Smooth muscle cell of the brain vasculature (primary cell): ENCODE results near the gene RPE65.
A peak's percentile ranks its signal among the peaks of the same experiment; 100 is the strongest.
"Not testable (repeated sequence)": the region's sequence is repeated elsewhere in the genome, so short reads cannot be mapped to it uniquely, and the experiment has no call there.

Experiments used
- DNase-seq: peaks from one replicate; pipeline ENCODE4 v3.0.0-alpha.2; 2012; ENCODE audit warnings: low read depth, low spot score

Gene RPE65

DNA sequence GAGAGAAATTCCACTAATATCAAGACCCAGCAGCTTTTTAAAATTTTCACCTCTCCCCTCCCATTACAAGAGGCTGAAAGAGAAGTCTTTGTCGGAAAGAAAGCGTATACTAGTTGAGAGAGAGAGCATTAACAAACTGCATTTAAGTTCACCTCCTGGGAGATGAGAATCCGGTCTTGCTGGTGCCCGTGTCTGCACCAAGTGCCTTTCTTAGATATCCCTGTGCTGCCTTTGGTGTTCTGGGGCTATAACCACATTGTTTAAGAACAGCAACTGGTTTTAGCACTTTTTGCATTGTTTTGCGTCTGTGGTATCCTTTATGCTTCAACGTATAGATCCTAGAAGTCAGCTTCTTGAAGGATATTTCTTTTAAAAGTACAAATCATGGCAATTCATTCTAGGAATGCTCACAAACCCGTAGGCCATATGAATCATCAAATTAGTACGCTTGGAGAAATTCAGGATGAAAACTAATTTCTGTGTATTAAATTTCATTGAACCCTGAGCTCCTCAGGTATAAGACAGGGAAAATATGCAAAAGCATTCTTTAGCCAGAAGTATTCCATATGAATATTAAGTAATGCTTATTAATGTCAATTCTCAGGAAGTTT lies 3.4 kb upstream of the RPE65 start:
- DNase-seq: no peak

DNA sequence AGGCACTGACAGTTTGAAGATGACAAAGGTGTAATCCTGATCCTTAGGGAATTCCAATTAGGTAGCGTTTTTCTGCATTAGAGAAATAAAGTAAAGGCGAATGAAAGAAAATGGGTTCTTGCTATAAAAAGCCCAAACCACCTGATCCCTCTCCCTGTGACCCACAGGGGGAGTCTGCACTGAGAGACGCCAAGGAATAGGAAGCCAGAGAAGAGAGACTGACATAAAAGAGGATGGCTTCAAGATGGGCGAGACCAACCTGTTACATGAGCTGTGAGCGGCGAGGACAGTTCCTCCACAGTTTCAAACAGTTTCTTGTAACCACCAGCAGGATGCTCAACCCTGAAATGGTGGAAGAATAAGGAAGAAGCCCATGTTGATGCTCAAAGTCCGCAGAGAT lies 1.4 kb downstream of the RPE65 start:
- DNase-seq: no peak

DNA sequence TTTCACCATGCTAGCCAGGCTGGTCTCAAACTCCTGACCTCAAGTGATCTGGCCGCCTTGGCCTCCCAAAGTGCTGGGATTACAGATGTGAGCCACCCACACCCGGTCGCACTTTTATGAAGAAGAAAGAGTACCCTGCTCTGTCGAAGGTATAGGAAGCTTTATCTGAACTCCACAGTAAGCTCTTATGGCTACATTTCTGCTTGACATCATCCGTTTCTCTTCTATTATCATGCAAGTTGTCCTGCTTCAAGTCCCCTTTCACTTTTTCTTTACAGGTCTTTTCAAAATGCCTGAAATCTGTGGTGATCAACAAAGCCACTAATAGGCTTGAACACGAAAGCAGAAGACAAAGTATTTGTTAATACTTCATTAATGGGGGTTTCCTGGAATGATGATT lies 4.0 kb downstream of the RPE65 start:
- no peak for DNase-seq

DNA sequence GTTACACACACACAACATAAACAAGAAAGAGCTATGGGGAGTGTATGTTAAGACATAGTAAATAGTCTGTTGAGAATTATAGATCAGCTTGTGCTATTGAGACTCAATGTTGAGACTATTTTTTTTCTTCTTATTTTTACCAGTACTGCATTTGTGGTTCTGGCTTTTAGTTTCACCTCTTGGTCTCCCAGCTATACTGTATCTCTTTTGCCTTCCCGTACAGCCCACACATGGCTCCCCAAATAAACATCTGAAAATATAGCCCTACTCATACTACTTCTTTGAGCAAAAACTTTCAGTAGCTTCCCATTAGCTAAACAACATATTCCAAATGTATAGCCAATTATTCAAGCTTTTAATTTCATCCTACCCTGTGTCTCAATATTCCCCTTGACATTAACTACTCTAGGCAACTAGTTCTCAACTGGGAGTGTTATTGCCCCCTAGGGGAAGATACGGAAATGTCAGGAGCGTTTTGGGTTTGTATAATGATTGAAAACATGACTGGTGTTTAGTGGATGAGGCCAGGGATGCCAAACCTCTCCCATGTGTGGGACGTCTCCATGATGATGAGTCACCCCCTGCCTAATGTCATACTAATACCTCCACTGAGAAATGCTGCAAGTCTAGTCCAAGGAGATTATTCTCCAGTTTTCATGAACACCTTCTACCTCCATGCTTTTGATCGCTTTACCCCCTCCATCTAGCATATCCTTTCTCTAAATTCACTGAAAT lies 6.8 kb downstream of the RPE65 start:
- DNase-seq: no peak

DNA sequence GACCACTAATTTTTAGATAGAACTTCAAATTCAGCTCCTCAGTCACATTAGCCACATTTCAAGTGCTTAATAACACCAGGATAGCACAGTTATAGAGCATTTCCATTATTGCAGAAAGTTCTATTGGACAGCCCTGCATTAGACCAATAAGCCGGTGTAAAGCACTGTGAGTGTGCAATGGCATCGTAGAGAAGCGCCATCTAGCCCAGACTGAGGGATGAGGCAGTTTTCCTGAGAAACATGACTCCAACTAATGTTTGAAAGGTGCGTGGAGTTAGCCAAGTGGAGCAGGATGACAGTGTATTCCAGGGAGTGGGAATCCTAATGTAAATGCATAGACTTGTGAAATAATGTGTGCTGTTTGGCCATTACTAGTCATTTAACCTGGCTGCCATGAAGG lies 7.7 kb downstream of the RPE65 start:
- no peak for DNase-seq

DNA sequence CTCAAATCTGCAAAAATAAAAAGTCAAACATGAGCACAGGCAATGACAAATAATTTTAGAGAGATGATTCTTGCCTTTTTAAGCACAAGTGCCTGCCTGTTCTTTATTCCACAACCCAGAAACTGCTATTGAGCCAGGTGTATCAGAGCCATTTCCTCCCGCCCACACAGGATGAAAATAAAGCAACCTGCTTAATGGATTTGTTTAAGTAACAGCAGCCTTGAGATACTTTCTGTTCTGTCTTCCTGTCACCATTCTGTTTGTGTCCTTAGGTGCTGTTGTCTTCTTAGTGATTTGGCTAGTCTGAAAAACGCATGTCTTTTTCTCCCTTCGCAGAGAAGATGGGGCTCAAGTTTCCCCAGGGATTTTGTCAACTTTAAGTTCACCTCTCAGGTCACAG lies 11.4 kb downstream of the RPE65 start:
- no peak for DNase-seq

DNA sequence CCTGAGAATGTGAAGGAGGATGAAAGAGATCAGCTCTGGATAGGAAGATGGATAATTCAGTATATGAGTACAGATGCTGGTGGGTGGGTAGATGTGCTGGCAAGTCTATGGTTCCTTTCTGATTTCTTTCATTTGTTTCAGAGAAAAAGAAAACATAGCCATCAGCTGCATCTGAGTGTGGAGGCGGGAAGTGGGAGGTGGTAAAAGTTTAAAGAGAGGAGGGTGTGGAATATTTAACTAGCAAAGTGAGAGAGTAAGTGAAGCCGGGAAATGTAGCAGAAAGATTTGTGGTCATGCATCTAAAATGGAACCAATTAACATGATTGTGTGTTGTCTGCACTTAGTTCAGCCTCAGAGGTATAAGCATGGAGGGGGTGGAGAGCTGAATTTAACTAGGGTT lies 16.4 kb downstream of the RPE65 start:
- no peak for DNase-seq

DNA sequence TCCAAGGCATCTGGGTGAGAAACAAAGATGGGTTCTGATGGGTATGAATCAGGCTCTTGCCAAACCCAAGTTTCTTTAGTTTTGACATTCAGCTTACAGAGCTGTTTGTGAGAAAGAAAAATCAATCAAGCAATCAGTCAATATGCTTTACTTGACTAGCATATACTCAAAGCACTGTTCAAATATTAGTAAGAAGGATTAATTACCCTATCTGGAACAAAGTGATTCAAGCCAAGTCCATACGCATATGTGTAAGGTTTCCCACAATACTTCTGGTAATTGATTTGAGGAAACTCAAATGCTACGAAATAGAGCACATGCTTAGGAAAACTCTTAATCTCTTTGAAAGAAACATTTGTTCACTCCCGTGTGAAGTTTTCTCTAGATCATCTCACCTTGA lies 18.7 kb downstream of the RPE65 start:
- DNase-seq: no peak

DNA sequence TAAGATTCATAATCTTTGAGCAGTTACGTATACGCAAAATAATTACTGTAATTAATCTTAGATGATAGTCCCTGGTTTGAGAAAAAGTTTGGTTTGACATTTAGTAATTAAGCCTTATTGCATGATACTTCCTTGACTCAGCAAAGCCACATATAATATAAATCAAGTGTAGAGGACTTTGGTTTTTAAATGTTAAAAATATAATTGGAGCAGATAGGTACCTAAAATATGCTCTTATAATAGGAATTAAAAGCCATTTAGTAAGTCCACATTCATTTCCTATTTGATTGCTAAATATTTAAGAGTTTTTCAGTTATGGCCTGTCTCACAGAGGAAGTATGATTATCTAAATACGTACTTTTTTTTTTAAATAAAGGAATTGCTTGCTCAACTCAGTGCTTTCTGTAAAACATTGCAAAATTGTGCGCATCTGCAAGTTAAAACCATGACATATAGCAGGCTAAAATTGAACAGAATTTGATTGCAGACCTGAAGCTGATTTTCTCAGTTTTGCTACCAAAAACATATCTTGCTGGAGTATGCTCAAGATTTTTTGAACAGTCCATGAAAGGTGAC lies 20.4 kb downstream of the RPE65 start:
- DNase-seq: no peak

DNA sequence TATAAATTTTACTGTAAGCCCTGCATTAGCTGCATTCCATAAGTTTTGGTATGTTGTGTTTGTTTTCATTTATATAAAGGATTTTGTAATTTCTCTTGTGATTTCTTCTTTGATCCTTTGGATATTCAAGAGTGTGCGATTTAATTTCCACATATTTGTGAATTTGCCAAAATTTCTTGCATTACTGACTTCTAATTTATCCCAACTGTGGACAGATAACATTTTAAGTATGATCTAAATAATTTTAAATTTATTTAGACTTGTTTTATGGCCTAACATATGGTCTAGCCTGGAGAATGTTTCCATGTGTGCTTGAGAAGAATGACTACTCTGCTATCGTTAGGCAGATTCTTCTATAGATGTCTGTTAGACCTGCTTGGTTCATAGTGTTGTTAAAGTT lies 23.2 kb downstream of the RPE65 start:
- DNase-seq: no peak

DNA sequence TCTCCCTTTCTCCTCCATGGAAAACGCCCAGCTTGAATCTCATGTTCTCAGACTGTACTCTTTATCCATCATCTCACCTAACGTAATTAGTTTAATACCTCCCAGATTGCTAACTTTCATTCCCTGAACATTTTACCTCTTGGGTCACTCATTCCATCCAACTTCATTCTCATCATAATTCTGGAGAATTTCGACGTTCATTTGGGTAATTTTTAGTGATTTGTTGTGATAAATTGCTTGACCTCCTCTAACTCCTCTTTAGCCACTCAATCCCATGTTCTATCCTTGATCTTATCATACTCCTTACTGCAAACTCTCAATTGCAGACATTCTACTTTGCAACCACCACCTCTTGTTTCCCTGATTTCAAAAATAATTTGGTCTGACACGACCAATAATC lies 28.4 kb downstream of the RPE65 start:
- no peak for DNase-seq

DNA sequence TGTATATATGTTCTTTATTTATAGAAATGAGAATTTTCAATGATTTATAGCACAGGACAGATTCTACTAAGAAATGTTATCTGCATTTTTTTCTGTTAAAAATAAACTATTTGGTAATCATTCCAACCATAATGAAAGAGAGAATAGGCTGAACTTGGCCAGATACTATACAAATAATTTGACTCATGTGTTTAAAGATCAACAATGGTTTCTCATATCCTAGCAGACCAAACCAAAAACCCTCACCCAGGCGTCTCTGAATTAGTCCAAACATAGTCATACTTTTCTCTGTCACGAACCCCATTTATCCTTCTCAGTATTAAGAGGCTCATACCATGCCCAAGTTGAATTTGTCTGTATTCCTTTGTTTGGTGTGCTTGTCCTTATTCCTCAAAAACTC lies 40.3 kb downstream of the RPE65 start:
- DNase-seq: no peak

DNA sequence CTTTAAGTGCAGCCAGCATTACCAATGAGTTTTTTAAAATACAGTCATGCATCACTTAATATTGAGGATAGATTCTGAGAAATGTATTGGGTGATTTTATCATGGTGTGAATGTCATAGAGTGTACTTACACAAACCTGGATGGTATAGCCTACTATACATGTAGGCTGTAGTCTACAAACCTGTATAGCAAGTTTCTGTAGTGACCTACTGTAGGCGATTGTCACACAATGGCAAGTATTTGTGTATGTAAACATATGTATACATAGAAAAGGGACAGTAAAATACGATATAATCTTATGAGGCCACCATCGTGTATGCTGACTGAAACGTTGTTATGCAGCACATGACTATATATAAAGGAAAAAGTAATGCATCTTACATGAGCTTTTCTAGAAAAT lies 48.2 kb downstream of the RPE65 start:
- DNase-seq: no peak

DNA sequence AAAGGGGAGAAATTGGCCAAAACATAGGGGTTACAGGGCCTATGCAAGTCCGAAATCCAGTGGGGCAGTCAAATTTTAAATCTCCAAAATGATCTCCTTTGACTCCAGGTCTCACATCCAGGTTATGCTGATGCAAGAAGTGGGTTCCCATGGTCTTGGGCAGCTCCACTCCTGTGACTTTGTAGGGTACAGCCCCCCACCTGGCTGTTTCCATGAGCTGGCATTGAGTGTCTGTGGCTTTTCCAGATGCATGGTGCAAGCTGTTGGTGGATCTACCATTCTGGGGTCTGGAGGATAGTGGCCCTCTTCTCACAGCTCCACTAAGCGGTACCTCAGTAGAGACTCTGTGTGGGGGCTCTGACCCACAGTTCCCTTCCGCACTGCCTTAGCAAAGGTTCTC lies 54.2 kb downstream of the RPE65 start:
- DNase-seq: not testable (repeated sequence)

DNA sequence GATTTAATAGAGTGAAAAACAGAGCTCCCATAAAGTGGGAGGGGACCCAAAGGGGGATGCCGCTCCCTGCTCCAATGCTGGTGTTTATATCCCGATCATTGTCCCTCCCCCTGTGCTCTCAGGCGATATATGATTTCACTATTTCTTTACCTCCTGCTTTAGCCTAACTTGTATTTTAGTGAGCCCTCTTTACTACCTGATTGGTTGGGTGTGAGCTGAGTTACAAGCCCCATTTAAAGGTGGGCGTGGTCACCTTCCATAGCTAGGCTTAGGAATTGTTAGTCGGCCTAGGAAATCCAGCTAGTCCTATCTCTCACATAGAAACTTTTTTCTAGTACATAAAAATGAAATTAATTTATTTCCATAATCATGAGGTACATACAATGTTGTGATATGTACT lies 57.3 kb downstream of the RPE65 start:
- not testable (repeated sequence) for DNase-seq

DNA sequence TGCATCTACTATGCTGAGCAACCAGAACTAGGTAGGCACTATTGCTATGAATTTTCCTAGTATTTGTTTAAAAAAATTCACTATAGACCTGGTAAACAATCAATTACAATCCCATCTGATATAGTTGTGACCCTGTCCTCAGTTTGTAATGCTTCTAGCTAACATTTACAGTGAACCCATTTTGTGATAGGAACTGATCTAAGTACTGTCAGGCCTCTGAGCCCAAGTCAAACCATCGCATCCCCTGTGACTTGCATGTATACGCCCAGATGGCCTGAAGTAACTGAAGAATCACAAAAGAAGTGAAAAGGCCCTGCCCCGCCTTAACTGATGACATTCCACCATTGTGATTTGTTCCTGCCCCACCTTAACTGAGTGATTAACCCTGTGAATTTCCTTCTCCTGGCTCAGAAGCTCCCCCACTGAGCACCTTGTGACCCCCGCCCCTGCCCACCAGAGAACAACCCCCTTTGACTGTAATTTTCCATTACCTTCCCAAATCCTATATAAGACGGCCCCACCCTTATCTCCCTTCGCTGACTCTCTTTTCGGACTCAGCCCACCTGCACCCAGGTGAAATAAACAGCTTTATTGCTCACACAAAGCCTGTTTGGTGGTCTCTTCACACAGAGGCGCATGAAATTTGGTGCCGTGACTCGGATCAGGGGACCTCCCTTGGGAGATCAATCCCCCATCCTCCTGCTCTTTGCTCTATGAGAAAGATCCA lies 63.8 kb downstream of the RPE65 start:
- DNase-seq: not testable (repeated sequence)

DNA sequence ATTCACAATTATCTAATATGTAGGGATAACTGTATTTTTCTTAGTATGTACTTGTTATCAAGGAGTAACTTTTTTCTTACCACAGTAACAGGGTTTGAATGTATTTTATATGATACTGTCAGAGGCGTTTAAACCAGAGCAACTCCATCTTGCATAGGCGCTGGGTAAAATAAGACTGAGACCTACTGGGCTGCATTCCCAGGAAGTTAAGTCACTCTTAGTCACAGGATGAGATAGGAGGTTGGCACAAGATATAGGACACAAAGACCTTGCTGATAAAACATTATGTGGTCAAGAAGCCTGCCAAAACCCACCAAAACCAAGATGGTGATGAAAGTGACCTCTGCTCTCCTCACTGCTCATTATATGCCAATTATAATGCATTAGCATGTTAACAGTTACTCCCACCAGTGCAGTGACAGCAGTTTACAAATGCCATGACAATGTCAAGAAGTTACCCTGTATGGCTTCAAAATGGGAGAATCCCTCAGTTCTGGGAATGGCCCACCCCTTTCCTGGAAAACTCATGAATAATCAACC lies 64.8 kb downstream of the RPE65 start:
- no peak for DNase-seq

DNA sequence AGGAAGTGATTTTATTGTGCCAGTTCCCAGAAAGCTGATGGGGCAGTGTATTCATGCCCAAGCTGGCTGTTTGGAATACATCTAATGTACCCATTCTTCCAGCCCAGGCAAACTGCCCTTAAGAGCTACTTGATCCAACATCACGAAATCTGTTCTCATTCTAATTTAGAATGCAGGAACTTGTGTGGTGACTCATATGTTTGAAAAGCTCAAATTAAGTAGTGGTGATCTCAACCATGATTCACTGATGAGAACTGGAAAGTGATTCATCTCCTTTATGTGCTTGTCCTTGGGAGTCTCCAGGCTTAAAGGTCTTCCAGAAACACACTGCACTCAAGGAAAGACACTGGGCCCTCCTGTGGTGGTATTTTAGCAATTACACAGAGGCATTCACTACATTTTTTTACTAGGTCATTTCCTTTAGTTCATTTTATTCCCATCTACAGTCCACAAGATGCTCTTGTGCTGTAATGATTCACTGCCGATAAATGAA lies 65.4 kb downstream of the RPE65 start:
- peak; percentile 87 for DNase-seq

DNA sequence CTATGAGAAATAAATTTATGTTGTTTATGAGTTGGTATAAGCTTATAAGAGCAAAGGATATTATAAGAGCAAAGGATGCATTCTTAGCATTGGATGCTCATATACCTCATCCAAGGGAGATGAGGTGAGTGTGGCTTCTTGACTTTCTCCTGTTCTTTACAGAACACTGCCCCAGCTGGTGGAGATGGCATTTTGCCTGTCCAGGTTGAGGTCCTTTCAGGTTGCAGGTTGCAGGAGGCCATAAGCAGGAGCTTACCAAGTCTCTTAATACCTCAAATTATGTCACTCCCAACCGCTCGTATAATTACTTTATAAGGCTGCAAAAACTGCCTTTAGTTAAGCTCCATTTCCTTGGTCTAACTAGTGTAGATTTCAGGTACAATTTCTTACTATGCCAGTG lies 66.7 kb downstream of the RPE65 start:
- no peak for DNase-seq

DNA sequence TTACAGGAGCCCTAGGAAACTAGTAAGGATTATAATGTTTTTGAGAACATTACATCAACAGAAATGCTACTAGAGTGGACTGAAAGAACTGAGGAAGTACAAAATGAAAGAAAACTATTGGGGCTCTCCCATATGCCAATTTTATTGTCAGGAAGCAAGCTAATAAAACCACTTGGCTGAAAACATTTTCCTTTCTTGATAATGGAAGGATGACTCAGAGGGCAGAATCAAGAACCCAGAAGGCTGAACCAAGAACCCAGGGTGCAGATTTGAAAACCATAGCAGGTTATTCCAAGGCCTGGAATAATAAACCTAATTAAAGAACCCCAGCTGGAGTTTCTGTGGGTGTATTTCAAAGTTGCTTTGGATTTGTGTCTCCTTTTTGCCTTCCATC lies 70.7 kb downstream of the RPE65 start:
- DNase-seq: no peak
